ENCODE results near the gene PI4KA. TPM values are rescaled to one million over a fixed set of nuclear protein-coding genes. Genes with fewer than 3 reads are reported as not detected.
"Not testable (repeated sequence)": the region's sequence is repeated elsewhere in the genome, so short reads cannot be mapped to it uniquely, and the experiment has no call there.

The PI4KA gene
- total and polyA plus RNA-seq, 2 of the 13 experiments (the other 11 are each of a cell fraction or from before 2014, with no cell fraction given), result 27.4 to 56.4 TPM

DNA sequence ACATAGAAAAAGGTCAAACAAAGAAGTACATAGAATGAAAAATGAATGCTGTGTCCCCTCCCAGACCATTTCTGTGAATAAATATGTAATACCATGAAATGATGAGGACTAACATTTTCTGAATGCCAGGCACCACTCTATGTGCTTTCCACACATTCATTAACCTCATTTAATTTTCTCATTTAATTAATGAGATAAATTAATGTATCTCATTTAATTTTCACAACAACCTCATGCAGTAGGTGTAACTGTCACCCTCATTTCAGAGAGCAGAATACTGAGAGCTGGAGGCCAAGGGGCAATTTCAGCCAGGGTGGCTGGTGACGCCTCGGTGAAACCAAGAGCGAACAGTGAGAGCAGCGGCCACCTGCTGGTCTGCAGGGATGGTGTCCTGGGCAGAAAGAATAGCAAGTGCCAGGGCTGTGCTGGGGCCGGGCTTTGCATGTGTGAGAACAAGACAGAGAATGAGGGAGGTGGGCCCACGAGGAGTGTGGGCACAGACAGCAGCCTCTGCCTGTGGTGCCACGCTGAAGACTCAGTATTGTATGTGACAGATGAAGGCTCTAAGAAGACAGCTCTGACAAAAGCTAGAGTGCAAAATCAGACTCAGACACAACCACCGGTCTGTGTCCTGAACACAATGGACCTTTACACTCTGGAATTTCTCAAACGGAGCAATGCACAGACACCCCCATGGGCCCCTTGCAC is 86.5 kb downstream of the PI4KA start (continued):
- TF ChIP-seq THAP8 (CRISPR knock-in tag; IDR thresholded peaks at IDR 0.05; ENCODE audit: borderline replicate concordance), result no peak

DNA sequence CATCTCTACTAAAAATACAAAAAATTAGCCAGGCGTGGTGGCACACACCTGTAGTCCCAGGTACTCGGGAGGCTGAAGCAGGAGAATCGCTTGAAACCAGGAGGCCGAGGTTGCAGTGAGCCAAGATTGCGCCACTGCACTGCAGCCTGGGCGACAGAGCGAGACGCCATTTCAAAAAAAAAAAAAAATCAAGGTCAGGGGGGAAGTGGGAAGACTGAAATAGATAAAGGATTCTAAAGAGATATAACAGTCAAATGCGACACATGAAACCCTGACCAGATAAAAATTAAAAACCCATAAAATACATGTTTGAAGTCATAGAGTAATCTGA is 89.2 kb downstream of the PI4KA start:
- 97% methylated on average over 9 of the region's 9 CpGs for WGBS (ENCODE audit: low lambda C conversion rate)
- H2AFZ ChIP-seq (ENCODE audit: low read length); in situ Hi-C loops (cut with HindIII; ENCODE audit: extremely low pct_ligation_motif_present, low pct_unique_long_range_greater_than_20kb); CTCF ChIA-PET (ENCODE audit: low intra/inter-chr PET ratio, low total read pairs); BruUV-seq (replicated peaks); H3K4me2 ChIP-seq (ENCODE audit: low read depth, low read length); H3K79me2 ChIP-seq (ENCODE audit: insufficient read depth, low read length); DNase-seq (ENCODE audit: low spot score); H3K27me3 ChIP-seq (ENCODE audit: control insufficient read depth in 1 of 2, insufficient read depth in 2 of 2, low read length in 2 of 2); H3K9me3 ChIP-seq (ENCODE audit: low read length); ATAC-seq; H3K9ac ChIP-seq (ENCODE audit: insufficient read depth, low read depth, low read length); POLR2A ChIA-PET; FAIRE-seq; intact Hi-C loops (cut with micrococcal nuclease; ENCODE audit: unreplicated experiment); H3K4me3 ChIP-seq (replicated peaks in 1 of 3; ENCODE audit: insufficient read depth in 1 of 3, low read depth in 2 of 3, low read length in 3 of 3); H4K20me1 ChIP-seq (ENCODE audit: insufficient read depth, low read length); H3K27ac ChIP-seq (ENCODE audit: extremely low read length, insufficient read depth, low read length): not testable (repeated sequence)
- Histone ChIP-seq H3K36me3 (replicated peaks in 1 of 2; ENCODE audit: control insufficient read depth in 1 of 2, insufficient read depth in 2 of 2, low read length in 2 of 2) (peaks cover 8 to 13% of the 10 kb centered on the region in 2 experiments; a peak in 3 of 5 replicates), H3K4me1 (ENCODE audit: insufficient read depth, low read length) (peaks cover 31% of the 10 kb centered on the region)

- H2AFZ ChIP-seq (ENCODE audit: low read length), result no peak overlapping the region
- 100% methylated on average over 4 of the region's 7 CpGs for WGBS (ENCODE audit: low lambda C conversion rate)
- no peak for DNase-seq (ENCODE audit: low spot score)
- H3K4me2 ChIP-seq (ENCODE audit: low read depth, low read length), result no peak overlapping the region
- peaks cover 19 to 34% of the 10 kb centered on the region in 2 experiments; a peak in 4 of 5 replicates for H3K36me3 ChIP-seq (replicated peaks in 1 of 2; ENCODE audit: control insufficient read depth in 1 of 2, insufficient read depth in 2 of 2, low read length in 2 of 2)
- no peak overlapping the region for H3K27ac ChIP-seq (ENCODE audit: extremely low read length, insufficient read depth, low read length)
- no peaks in the 10 kb centered on the region for H3K79me2 ChIP-seq (ENCODE audit: insufficient read depth, low read length)
- H4K20me1 ChIP-seq (ENCODE audit: insufficient read depth, low read length), result no peaks in the 10 kb centered on the region
- H3K9ac ChIP-seq (ENCODE audit: insufficient read depth, low read depth, low read length), result no peak overlapping the region
- intact Hi-C loops (cut with micrococcal nuclease; ENCODE audit: unreplicated experiment), result no loop called here
- ATAC-seq, result no peak
- CTCF ChIA-PET (ENCODE audit: low intra/inter-chr PET ratio, low total read pairs), result no interaction called here
- BruUV-seq (replicated peaks), result no TSS peak
- H3K4me1 ChIP-seq (ENCODE audit: insufficient read depth, low read length), result peaks cover 8% of the 10 kb centered on the region
- no peaks in the 10 kb centered on the region; a peak in 1 of 5 replicates for H3K27me3 ChIP-seq (ENCODE audit: control insufficient read depth in 1 of 2, insufficient read depth in 2 of 2, low read length in 2 of 2)
- FAIRE-seq, result no peak
- H3K4me3 ChIP-seq (replicated peaks in 1 of 3; ENCODE audit: insufficient read depth in 1 of 3, low read depth in 2 of 3, low read length in 3 of 3), result no peak overlapping the region
- POLR2A ChIA-PET, result no interaction called here
- no peaks in the 10 kb centered on the region for H3K9me3 ChIP-seq (ENCODE audit: low read length)
- in situ Hi-C loops (cut with HindIII; ENCODE audit: extremely low pct_ligation_motif_present, low pct_unique_long_range_greater_than_20kb), result no loop called here
- TF ChIP-seq ZNF407 (CRISPR knock-in tag; IDR thresholded peaks at IDR 0.05; ENCODE audit: not compliant biosample characterization) (no peak), KLF16 (CRISPR knock-in tag; IDR thresholded peaks at IDR 0.05) (no peak)
Measured at GRCh38 chr22:20766530-20766929, 92.1 kb downstream of the PI4KA start.

Measured in HepG2 (cell line).